HEK293 (cell line): Measurements from ENCODE around the gene SLC16A1.

Experiments
- ZNF184 ChIP-seq: fragments of 450-650 bp; IDR thresholded peaks from 2 replicates; pipeline ENCODE4 v1.5.1; 2018; ENCODE audit warnings: missing biosample characterization, mild to moderate bottlenecking, missing genetic modification characterization
- ZNF280C ChIP-seq: fragments of 450-650 bp; formaldehyde crosslinking; IDR thresholded peaks from 2 replicates; pipeline ENCODE4 v1.5.1; 2016; ENCODE audit warnings: missing biosample characterization, missing genetic modification characterization
- ZNF433 ChIP-seq: fragments of 450-650 bp; formaldehyde crosslinking; IDR thresholded peaks from 2 replicates; pipeline ENCODE4 v1.5.1; 2016; ENCODE audit warnings: missing biosample characterization, missing genetic modification characterization, low read depth
- ZNF677 ChIP-seq: fragments of 450-650 bp; IDR thresholded peaks from 2 replicates; pipeline ENCODE4 v1.5.0; 2018; ENCODE audit warnings: missing biosample characterization, mild to moderate bottlenecking, missing genetic modification characterization, moderate library complexity
- TF ChIP-seq, protein P1 (sequence below): fragments of 450-650 bp; formaldehyde crosslinking; IDR thresholded peaks from 2 replicates; pipeline ENCODE4 v1.5.1; 2016; ENCODE audit warnings: missing biosample characterization, missing genetic modification characterization
- TF ChIP-seq, protein P2 (sequence below): fragments of 450-650 bp; formaldehyde crosslinking; IDR thresholded peaks from 2 replicates; pipeline ENCODE4 v1.5.1; 2016; ENCODE audit warnings: missing biosample characterization, missing genetic modification characterization

DNA sequence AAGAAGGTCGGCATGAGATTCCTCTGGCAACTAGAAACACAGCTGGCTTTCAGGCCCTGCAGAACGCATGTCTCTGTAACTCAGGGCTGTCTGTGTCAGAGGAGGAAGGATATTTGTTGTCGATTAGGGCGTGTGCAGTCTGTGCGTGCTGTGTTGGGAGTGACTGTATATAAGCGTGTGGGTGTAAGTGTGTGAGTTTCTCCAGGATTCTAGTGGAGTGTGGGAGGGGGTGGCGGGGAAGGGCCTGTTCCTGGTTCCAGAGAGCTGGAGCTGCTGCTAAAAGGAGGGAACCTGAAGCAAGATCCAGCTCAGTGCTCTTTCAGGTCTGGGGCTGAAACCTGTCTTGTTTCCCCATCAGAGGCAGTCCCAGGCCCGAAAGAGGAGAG, 74.3 kb downstream of the SLC16A1 start:
- TF ChIP-seq, protein P1, sequence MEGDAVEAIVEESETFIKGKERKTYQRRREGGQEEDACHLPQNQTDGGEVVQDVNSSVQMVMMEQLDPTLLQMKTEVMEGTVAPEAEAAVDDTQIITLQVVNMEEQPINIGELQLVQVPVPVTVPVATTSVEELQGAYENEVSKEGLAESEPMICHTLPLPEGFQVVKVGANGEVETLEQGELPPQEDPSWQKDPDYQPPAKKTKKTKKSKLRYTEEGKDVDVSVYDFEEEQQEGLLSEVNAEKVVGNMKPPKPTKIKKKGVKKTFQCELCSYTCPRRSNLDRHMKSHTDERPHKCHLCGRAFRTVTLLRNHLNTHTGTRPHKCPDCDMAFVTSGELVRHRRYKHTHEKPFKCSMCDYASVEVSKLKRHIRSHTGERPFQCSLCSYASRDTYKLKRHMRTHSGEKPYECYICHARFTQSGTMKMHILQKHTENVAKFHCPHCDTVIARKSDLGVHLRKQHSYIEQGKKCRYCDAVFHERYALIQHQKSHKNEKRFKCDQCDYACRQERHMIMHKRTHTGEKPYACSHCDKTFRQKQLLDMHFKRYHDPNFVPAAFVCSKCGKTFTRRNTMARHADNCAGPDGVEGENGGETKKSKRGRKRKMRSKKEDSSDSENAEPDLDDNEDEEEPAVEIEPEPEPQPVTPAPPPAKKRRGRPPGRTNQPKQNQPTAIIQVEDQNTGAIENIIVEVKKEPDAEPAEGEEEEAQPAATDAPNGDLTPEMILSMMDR (tag by site-specific recombination), result no peak
- no peak for TF ChIP-seq ZNF677
- TF ChIP-seq, protein P2, sequence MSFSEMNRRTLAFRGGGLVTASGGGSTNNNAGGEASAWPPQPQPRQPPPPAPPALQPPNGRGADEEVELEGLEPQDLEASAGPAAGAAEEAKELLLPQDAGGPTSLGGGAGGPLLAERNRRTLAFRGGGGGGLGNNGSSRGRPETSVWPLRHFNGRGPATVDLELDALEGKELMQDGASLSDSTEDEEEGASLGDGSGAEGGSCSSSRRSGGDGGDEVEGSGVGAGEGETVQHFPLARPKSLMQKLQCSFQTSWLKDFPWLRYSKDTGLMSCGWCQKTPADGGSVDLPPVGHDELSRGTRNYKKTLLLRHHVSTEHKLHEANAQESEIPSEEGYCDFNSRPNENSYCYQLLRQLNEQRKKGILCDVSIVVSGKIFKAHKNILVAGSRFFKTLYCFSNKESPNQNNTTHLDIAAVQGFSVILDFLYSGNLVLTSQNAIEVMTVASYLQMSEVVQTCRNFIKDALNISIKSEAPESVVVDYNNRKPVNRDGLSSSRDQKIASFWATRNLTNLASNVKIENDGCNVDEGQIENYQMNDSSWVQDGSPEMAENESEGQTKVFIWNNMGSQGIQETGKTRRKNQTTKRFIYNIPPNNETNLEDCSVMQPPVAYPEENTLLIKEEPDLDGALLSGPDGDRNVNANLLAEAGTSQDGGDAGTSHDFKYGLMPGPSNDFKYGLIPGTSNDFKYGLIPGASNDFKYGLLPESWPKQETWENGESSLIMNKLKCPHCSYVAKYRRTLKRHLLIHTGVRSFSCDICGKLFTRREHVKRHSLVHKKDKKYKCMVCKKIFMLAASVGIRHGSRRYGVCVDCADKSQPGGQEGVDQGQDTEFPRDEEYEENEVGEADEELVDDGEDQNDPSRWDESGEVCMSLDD, result no peak
- TF ChIP-seq ZNF280C, result no peak
- no peak for TF ChIP-seq ZNF184 (tag by site-specific recombination)
- no peak for TF ChIP-seq ZNF433 (tag by site-specific recombination)
